SK-N-MC (cell line): ENCODE measurements around the gene CRYL1.

Source experiments
- EZH2 ChIP-seq: fragments of 200-600 bp; sonication (generic); IDR thresholded peaks from one replicate; pipeline ENCODE4 v1.6.1; 2017; ENCODE audit warnings: antibody characterized with exemption
- FOXP2 ChIP-seq: optimal IDR thresholded peaks from 2 replicates; pipeline ENCODE3; 2011; ENCODE audit warnings: mild to moderate bottlenecking, moderate library complexity; ENCODE audit not compliant: insufficient read depth; ENCODE audit errors: extremely low read length, control extremely low read depth
- POLR2AphosphoS5 ChIP-seq: IDR thresholded peaks from 2 replicates; pipeline ENCODE4 v1.6.1; 2012; ENCODE audit warnings: mild to moderate bottlenecking, low read depth, low read length, borderline replicate concordance

GRCh38 chr13:20559659-20560356 is 34.2 kb upstream of the CRYL1 start:
- TF ChIP-seq EZH2 (no peak), POLR2AphosphoS5 (no peak), FOXP2 (no peak)
